ENCODE data around the gene CFP. TPM values are rescaled to one million over a fixed set of nuclear protein-coding genes. Genes with fewer than 3 reads are reported as not detected.

CFP gene
- total RNA-seq, 2 experiments from 2014 or later: 2.7 to 4.0 TPM

Small RNA genes lying within 50 kb of the gene (microRNA-seq; reads per million reads assigned to microRNA genes)
- gene MIR4769: not detected

Other genes with a start within 250 kb of the CFP start
- gene ZNF41, start 146.7 kb downstream of the CFP start, total RNA-seq: 10 to 100 TPM in 1 of 2 experiments, 1 to 10 TPM in 1; 9.5 to 10.4 TPM
- gene ARAF, start 68.7 kb downstream of the CFP start, total RNA-seq: 10 to 100 TPM; 61.5 to 73.1 TPM
- 10 to 100 TPM; 14.5 to 23.5 TPM for gene TIMP1, start 47.5 kb downstream of the CFP start, total RNA-seq
- under 1 TPM; 0.09 to 0.15 TPM for gene SYN1, start 10.1 kb downstream of the CFP start, total RNA-seq
- gene ELK1, start 20.6 kb upstream of the CFP start, total RNA-seq: 10 to 100 TPM; 51.4 to 57.4 TPM
- gene UXT, start 29.2 kb upstream of the CFP start, total RNA-seq: 100 to 1,000 TPM; 118 to 151 TPM
- gene ZNF81, start 207.0 kb upstream of the CFP start, total RNA-seq: 10 to 100 TPM in 1 of 2 experiments, 1 to 10 TPM in 1; 7.5 to 10.0 TPM